ENCODE results near the gene ACAD10.

Gene ACAD10

GRCh38 chr12:111754671-111755070 lies 68.8 kb downstream of the ACAD10 start:
- Histone ChIP-seq H3K27ac (ENCODE audit: extremely low read depth, low read depth, low read length) (no peak overlapping the region), H3K36me3 (ENCODE audit: control insufficient read depth in 2 of 2, insufficient read depth in 1 of 2, low read length in 2 of 2) (peaks cover 4 to 20% of the 10 kb centered on the region in 2 experiments; a peak in 2 of 3 replicates), H3K9me3 (ENCODE audit: control insufficient read depth, insufficient read depth, low read depth, low read length) (no peaks in the 10 kb centered on the region), H3K4me1 (ENCODE audit: control insufficient read depth, insufficient read depth, low read length) (no peaks in the 10 kb centered on the region), H3K4me3 (ENCODE audit: low read depth, low read length) (no peak overlapping the region)
- CTCF ChIA-PET = interaction anchor here (0.8 to 4.7 kb wide), 5 partner anchors 8 to 371 kb away, joined by 3 to 55 read pairs (median 3); partner anchors contain the start of gene TRAFD1
- TF ChIP-seq RBAK (tag by site-specific recombination; IDR thresholded peaks at IDR 0.05) (no peak), MYNN (tag by site-specific recombination; IDR thresholded peaks at IDR 0.05; ENCODE audit: borderline replicate concordance) (no peak), ZSCAN4 (tag by site-specific recombination; IDR thresholded peaks at IDR 0.05) (no peak), GLI2 (tag by site-specific recombination; IDR thresholded peaks at IDR 0.05; ENCODE audit: borderline replicate concordance, low read depth) (no peak), ZNF600 (tag by site-specific recombination; IDR thresholded peaks at IDR 0.05) (no peak), ZNF174 (tag by site-specific recombination; IDR thresholded peaks at IDR 0.05) (no peak), ZNF19 (tag by site-specific recombination; IDR thresholded peaks at IDR 0.05; ENCODE audit: low read depth) (no peak), ZNF146 (tag by site-specific recombination; IDR thresholded peaks at IDR 0.05) (no peak), ZNF639 (tag by site-specific recombination; IDR thresholded peaks at IDR 0.05) (no peak), ZNF433 (tag by site-specific recombination; IDR thresholded peaks at IDR 0.05; ENCODE audit: low read depth) (no peak), EGR2 (tag by site-specific recombination; IDR thresholded peaks at IDR 0.05; ENCODE audit: low read depth) (no peak), ZSCAN30 (tag by site-specific recombination; IDR thresholded peaks at IDR 0.05) (no peak), PRDM2 (tag by site-specific recombination; IDR thresholded peaks at IDR 0.05; ENCODE audit: borderline replicate concordance) (no peak), ZNF701 (tag by site-specific recombination; IDR thresholded peaks at IDR 0.05) (no peak), ZBTB44 (tag by site-specific recombination; IDR thresholded peaks at IDR 0.05) (no peak)
- POLR2A ChIA-PET = interaction anchor here (1.0 kb wide), 1 partner anchor 60 kb away, joined by 3 read pairs; no protein-coding TSS in a partner anchor

GRCh38 chr12:111756196-111756595 lies 70.3 kb downstream of the ACAD10 start:
- CTCF ChIA-PET = no interaction called here
- Histone ChIP-seq H3K4me3 (ENCODE audit: low read depth, low read length) (no peak overlapping the region), H3K27ac (ENCODE audit: extremely low read depth, low read depth, low read length) (no peak overlapping the region), H3K36me3 (ENCODE audit: control insufficient read depth in 2 of 2, insufficient read depth in 1 of 2, low read length in 2 of 2) (peaks cover 3 to 20% of the 10 kb centered on the region in 2 experiments; a peak in 2 of 3 replicates), H3K9me3 (ENCODE audit: control insufficient read depth, insufficient read depth, low read depth, low read length) (no peaks in the 10 kb centered on the region), H3K4me1 (ENCODE audit: control insufficient read depth, insufficient read depth, low read length) (no peaks in the 10 kb centered on the region)
- POLR2A ChIA-PET = no interaction called here
- TF ChIP-seq ZNF76 (tag by site-specific recombination; IDR thresholded peaks at IDR 0.05; ENCODE audit: borderline replicate concordance, low read depth) (no peak), ZNF132 (tag by site-specific recombination; IDR thresholded peaks at IDR 0.05; ENCODE audit: borderline replicate concordance) (no peak), ZNF423 (tag by site-specific recombination; IDR thresholded peaks at IDR 0.05) (no peak), ZNF19 (tag by site-specific recombination; IDR thresholded peaks at IDR 0.05; ENCODE audit: low read depth) (no peak), ZNF488 (tag by site-specific recombination; IDR thresholded peaks at IDR 0.05) (no peak), AEBP2 (tag by site-specific recombination; IDR thresholded peaks at IDR 0.05; ENCODE audit: borderline replicate concordance) (no peak), ZNF548 (tag by site-specific recombination; IDR thresholded peaks at IDR 0.05) (no peak)

All from HEK293 (cell line).